ENCODE results near the gene MT1E.
"Not testable (repeated sequence)": the region's sequence is repeated elsewhere in the genome, so short reads cannot be mapped to it uniquely, and the experiment has no call there.

Gene MT1E

GRCh38 chr16:56672761-56673536 lies 47.4 kb downstream of the MT1E start:
- H3K4me3 ChIP-seq (ENCODE audit: control insufficient read depth, low read depth, low read length) = no peak overlapping the region
- no peak for TF ChIP-seq CTCF (IDR thresholded peaks at IDR 0.05; ENCODE audit: control insufficient read depth, insufficient read depth, low read depth, low read length, missing control alignments)
- no peak for DNase-seq (ENCODE audit: low read depth)

- peak; percentile 56 for TF ChIP-seq CTCF (IDR thresholded peaks at IDR 0.05; ENCODE audit: control insufficient read depth, insufficient read depth, low read depth, low read length, missing control alignments)
- DNase-seq (ENCODE audit: low read depth) = no peak
- H3K4me3 ChIP-seq (ENCODE audit: control insufficient read depth, low read depth, low read length) = no peak overlapping the region
Observed at GRCh38 chr16:56673921-56674320, 48.3 kb downstream of the MT1E start.

- H3K4me3 ChIP-seq (ENCODE audit: control insufficient read depth, low read depth, low read length); DNase-seq (ENCODE audit: low read depth): not testable (repeated sequence)
Observed at GRCh38 chr16:56674570-56674969, 49.0 kb downstream of the MT1E start.

GRCh38 chr16:56675685-56676210 lies 50.2 kb downstream of the MT1E start:
- TF ChIP-seq CTCF (IDR thresholded peaks at IDR 0.05; ENCODE audit: control insufficient read depth, insufficient read depth, low read depth, low read length, missing control alignments) = no peak
- H3K4me3 ChIP-seq (ENCODE audit: control insufficient read depth, low read depth, low read length) = no peak overlapping the region
- no peak for DNase-seq (ENCODE audit: low read depth)

Measured in AG09309 (cell line).